K562 (cell line): Measurements from ENCODE around the gene SYNPO. TPM values are rescaled to one million over a fixed set of nuclear protein-coding genes. Genes with fewer than 3 reads are reported as not detected.

ENCODE experiments used
- BHLHE40 ChIP-seq: IDR thresholded peaks from 2 replicates; pipeline ENCODE4 v1.6.1; 2011; ENCODE audit warnings: low read length, improper control_type of control experiment
- HSF4 ChIP-seq: fragments of 250-450 bp; sonication (Bioruptor Pico); IDR thresholded peaks from 2 replicates; pipeline ENCODE4 v2.1.2; 2022; ENCODE audit warnings: mild to moderate bottlenecking, moderate library complexity, borderline replicate concordance
- REST ChIP-seq, 2 experiments: fragments of 450-650 bp; formaldehyde crosslinking in 1 of 2; IDR thresholded peaks; 2 replicates each; pipeline versions ENCODE4 v1.4.0 to v1.6.1; 2014 to 2020; ENCODE audit warnings: mild to moderate bottlenecking in 2 of 2, borderline replicate concordance in 1 of 2, low read depth in 1 of 2
- polyA plus RNA-seq, 8 experiments: library from polyadenylated mRNA; depleted of rRNA in 4 of 8; stranded (reverse) in 5 of 8; unstranded in 3 of 8; fragments of >200 nt; fragmentation: Nextera tagmentation in 2 of 8; fragmentation: Illumina TruSeq in 1 of 8; extraction: Ambion mirVana in 2 of 8; extraction: Trizol in 1 of 8; gene quantifications; 2 replicates each; pipeline versions ENCODE4 v1.2.1 to v1.2.3, GENCODE V29; 2011 to 2014; ENCODE audit warnings: inconsistent platforms in 1 of 8, missing spikeins in 1 of 8
- total RNA-seq, 7 experiments: library from RNA; depleted of rRNA in 6 of 7; stranded (reverse); fragments of >200 nt in 6 of 7; fragmentation: Illumina TruSeq in 2 of 7; extraction: Trizol in 2 of 7; gene quantifications; 2 replicates each; pipeline versions ENCODE4 v1.2.1 to v1.2.3, GENCODE V29; 2011 to 2021; ENCODE audit warnings: low replicate concordance in 1 of 7
- TF ChIP-seq, protein P1 (sequence below), 2 experiments: fragments of 450-650 bp in 1 of 2; sonication (generic) in 1 of 2; formaldehyde crosslinking in 1 of 2; IDR thresholded peaks; 2 replicates each; pipeline versions ENCODE4 v1.7.1 to v1.9.0; 2016 to 2022; ENCODE audit warnings: inconsistent platforms in 1 of 2, mild to moderate bottlenecking in 1 of 2, missing genetic modification reagents in 1 of 2

SYNPO gene
- total and polyA plus RNA-seq, 9 of the 15 experiments (the other 6 are each of a cell fraction or from before 2014, with no cell fraction given): 0.01 to 0.31 (median 0.03) TPM; not detected in 4

DNA sequence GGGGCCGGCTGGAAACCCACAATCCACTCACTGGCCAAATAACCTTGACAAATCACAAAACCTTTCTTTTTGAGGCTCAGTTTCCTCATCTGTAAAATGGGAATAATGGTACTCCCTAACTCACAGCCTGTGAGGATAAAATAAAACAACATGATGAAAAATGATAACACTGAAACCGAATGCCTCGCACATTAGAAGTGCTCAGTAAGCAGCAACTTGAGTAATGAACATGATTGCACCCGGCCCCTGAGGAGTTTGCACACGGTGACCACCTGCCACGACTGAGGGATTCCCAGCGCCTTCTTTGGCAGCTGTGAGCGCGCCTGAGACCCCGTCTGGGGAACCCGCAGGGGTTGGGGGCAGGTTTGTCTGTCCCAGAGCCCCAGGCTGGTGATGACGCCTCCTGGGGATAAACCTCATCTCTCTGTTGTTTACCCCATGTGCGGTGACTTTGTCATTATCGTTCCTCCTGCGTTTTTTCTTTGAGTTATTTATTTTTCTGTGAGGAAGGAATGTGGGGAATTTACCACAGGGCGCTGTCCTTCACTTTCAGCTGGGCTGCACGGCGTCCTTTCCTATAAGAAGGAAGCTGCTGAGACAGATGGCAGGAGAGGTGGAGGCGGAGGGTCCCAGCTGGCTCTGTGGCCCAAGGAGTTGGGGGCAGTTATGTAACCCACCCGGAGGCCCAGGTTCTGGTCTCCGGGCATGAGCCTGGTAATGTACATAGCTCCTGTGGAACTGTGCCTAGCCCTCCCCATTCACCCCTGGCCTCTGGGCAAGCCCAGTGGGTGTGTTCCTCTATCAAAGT, 3.0 kb upstream of the SYNPO start (continued):
- TF ChIP-seq REST (IDR thresholded peaks at IDR 0.05; ENCODE audit: borderline replicate concordance) (peak; percentile 49), REST (CRISPR knock-in tag; IDR thresholded peaks at IDR 0.05; ENCODE audit: low read depth) (no peak), BHLHE40 (no peak), HSF4 (no peak)
- TF ChIP-seq, protein P1, sequence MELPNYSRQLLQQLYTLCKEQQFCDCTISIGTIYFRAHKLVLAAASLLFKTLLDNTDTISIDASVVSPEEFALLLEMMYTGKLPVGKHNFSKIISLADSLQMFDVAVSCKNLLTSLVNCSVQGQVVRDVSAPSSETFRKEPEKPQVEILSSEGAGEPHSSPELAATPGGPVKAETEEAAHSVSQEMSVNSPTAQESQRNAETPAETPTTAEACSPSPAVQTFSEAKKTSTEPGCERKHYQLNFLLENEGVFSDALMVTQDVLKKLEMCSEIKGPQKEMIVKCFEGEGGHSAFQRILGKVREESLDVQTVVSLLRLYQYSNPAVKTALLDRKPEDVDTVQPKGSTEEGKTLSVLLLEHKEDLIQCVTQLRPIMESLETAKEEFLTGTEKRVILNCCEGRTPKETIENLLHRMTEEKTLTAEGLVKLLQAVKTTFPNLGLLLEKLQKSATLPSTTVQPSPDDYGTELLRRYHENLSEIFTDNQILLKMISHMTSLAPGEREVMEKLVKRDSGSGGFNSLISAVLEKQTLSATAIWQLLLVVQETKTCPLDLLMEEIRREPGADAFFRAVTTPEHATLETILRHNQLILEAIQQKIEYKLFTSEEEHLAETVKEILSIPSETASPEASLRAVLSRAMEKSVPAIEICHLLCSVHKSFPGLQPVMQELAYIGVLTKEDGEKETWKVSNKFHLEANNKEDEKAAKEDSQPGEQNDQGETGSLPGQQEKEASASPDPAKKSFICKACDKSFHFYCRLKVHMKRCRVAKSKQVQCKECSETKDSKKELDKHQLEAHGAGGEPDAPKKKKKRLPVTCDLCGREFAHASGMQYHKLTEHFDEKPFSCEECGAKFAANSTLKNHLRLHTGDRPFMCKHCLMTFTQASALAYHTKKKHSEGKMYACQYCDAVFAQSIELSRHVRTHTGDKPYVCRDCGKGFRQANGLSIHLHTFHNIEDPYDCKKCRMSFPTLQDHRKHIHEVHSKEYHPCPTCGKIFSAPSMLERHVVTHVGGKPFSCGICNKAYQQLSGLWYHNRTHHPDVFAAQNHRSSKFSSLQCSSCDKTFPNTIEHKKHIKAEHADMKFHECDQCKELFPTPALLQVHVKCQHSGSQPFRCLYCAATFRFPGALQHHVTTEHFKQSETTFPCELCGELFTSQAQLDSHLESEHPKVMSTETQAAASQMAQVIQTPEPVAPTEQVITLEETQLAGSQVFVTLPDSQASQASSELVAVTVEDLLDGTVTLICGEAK (IDR thresholded peaks at IDR 0.05): no peak
- TF ChIP-seq, protein P1 (CRISPR knock-in tag; IDR thresholded peaks at IDR 0.05): no peak
